GM12891 (cell line): ENCODE data around the gene SMAD2.

Experiments
- PAX5 ChIP-seq: IDR thresholded peaks from 2 replicates; pipeline ENCODE4 v1.6.1; 2011; ENCODE audit warnings: low read length, moderate library complexity, mild to moderate bottlenecking; ENCODE audit not compliant: insufficient read depth, severe bottlenecking
- POLR2A ChIP-seq: IDR thresholded peaks from 2 replicates; pipeline ENCODE4 v1.6.1; 2011; ENCODE audit warnings: low read depth, low read length, control low read depth
- POLR2AphosphoS5 ChIP-seq: IDR thresholded peaks from 2 replicates; pipeline ENCODE4 v1.6.1; 2011; ENCODE audit warnings: low read depth, low read length, control low read depth
- POU2F2 ChIP-seq: IDR thresholded peaks from 2 replicates; pipeline ENCODE4 v1.6.1; 2011; ENCODE audit warnings: low read depth, mild to moderate bottlenecking, control low read depth, low read length, moderate library complexity
- SPI1 ChIP-seq: IDR thresholded peaks from 2 replicates; pipeline ENCODE4 v1.6.1; 2011; ENCODE audit warnings: low read depth, low read length, control low read depth
- TAF1 ChIP-seq: IDR thresholded peaks from 2 replicates; pipeline ENCODE4 v1.6.1; 2011; ENCODE audit warnings: low read depth, low read length, control low read depth

GRCh38 chr18:47780011-47780725, 150.3 kb downstream of the SMAD2 start:
- TF ChIP-seq POLR2AphosphoS5 (no peak), POLR2A (no peak), TAF1 (no peak), SPI1 (no peak), POU2F2 (no peak), PAX5 (no peak)
